DMS79 treated with DMSO at 0.1 percent for 48 hours (cell line): ENCODE measurements around the gene SUGCT.

Experiments
- DNase-seq: peaks from one replicate; lab custom pipeline; 2025; lab: John Stamatoyannopoulos, UW

The SUGCT gene

DNA sequence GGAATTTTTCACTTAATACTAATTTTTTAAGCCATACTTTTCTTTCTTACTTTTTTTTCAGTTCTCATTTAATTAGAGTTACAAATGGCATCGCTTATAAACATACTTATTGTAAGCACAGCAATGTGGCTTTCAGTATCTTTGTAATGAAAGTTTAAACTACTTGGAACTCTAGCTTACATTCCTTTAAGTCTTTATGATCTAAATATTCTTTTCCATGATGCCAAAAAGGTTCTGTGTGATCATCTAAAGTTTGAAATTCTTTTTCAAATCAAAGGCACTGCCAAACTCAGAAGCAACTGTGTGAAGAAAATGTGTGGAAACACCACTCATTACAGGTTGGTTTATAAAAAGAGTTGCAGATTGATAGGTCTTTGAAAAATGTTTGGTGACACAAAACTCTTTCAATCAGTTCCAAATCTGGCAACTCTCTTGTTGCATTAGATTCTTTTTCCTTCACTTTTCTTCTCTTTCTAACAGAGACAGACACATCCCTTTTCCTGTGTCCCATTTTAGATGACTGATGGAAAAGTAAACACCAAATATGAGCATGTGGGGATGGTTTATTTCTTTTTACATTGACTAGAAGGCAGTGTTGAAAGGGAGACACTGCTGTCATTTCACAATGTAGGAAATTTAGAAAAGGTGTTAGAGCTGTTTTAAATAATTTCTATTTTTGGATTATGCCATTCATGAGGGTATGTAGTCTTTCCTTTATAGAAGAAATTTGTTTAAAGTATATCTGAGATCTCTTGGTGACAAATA is 392.3 kb downstream of the SUGCT start:
- DNase-seq = no peak

DNA sequence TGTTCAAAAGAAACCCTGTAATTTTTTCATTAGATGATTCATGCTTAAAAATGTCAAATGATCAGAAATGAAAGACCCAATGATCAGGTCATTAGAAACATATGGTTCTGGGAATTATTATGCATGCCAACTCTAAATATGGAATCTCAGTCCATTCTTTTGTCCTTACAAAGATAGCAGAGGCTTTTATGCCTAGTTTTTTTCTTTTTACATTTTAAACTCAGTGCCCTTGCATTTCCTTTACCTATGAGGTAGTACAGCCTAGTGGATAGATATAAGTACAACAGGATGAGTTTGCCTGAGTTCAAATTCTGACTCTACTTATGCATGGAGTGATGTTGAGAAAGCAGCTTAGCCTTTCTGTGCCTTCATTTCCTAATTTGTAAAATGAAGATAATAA is 392.9 kb downstream of the SUGCT start:
- DNase-seq = no peak

DNA sequence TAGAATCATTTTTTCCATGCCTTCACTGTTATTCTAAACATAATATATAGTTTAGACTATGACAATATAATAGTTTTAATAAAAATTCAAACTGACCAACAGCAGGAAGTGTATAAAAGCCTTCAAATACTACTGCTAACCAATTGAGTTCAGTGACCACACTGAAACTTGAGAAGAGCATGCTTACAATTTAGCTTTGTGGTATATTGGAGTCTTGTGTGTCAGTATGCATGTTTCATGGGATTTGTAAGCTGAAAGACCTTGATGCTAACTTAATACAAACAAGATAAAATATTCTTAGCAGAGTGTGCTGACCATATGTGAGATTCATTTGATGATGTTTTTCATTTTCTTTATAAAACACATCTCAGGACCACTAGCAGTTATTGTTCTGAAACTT is 395.5 kb downstream of the SUGCT start:
- no peak for DNase-seq

DNA sequence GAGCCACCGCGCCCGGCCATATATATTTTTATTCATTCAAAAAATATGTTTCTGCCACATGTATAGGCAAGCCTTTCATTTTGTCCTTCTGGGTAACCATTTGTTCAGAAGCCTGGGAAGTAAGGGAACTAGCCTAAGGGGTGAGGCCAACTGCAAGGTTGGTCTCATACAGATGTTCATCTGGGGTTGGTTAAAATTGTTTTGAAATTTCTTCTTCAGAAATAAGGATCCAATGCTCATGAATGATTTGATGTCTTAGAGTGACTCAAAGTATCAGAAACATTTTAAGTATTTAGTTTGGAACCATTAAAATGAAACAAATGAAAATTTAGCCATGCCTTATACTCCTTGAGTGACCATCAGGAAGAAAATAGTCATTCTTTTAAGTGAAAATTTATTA is 397.2 kb downstream of the SUGCT start:
- DNase-seq = no peak

DNA sequence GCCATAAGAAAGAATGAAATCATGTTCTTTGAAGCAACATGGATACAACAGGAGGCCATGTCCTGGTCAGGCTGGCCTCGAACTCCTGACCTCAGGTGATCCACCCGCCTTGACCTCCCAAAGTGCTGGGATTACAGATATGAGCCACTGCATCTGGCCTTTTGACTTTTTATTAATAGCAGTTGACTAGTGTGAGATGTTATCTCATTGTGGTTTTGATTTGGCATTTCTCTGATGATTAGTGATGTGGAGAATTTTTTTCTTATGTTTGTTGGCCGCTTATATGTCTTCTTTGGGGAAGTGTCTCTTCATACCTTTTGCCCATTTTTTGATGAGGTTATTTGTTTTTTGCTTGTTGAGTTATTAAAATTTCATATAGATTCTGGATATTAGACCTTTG is 400.9 kb downstream of the SUGCT start:
- no peak for DNase-seq

DNA sequence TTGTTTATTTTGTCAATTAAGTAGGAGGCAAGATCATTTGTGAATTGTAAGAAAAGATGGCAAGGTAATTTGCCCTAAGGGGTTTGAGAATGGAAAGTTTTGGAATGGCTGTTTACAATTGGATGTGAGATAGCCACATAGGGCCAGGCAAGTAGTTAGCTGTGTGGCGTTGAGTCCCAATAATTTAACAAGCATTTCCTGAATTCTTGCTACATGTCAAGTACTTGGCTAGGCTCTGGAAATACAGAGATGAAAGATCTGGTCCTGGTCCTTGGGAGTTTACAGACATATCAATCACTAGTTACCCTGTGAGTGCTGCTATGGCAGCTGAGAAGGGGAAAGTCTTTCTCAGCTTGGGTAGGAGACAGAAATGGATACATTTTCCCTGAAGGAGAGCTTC is 401.6 kb downstream of the SUGCT start:
- no peak for DNase-seq

DNA sequence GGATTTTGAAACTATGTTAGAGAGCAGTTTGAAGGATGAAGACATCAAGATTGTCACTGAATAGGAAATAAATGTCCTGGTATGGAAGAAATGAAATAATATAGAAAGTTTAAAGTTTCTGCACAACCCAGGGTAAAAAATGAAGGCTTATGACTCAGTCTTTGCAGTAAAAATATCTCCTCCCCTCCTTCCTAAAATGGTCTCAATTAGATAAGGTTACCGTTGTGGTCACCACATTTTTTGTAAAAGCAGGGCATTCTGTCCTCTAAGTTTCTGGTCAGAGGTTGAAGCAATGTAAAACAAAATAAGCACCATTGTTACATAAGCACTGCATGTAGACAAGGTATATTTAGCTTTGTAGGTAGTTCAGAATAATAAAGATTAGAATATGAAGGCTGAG is 403.5 kb downstream of the SUGCT start:
- no peak for DNase-seq

DNA sequence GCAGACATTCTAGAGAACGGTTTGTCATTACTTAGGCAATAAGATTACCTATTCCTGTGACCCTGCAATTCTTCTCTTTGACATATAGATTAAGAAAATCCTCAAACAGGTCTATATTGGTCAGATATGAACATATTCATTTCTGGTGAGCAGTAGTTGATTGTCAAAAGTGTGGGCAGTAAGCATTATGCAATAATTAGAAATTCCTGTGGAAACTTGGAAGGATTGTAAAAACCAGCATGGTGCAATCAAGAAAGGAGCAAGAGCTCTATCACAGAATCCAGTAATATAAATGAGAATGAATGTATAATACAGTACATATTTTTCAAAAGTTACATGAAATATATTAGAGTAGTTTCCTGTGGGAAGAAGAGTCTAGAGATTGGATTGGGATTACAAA is 406.5 kb downstream of the SUGCT start:
- no peak for DNase-seq

DNA sequence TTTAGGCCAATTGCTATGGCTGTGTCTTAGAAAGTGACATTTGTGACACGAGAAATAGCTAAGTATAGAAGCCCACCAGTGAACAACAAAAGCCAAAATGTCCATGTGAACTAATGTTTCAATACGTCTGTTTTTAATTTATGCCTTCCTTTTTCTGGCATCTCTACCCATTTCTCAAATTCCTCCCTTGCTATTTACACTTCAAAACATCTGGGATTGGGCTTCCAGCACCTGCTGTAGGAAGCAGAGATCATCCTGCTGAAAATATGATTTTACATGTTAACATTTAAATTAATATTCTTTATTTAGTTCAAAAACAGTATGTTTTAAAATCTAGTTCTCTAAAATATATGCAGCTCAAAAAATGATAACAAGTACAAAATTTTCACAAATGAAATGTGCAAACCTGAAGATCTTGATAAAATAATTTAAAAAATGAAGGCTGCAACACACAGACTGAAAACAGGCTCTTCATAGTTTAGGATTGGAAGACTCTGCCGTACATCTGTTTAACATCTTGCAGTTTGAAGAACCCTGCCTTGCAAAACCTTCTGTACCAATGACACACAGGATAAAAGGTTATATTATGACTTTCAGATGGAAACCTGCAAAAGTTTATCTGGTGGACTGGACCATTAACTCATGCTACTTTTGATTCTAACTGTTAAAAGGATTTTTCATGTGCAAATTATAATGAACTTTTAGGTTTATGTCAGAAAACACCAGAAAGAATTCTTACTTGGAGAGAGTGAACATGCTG is 408.4 kb downstream of the SUGCT start:
- DNase-seq = no peak

DNA sequence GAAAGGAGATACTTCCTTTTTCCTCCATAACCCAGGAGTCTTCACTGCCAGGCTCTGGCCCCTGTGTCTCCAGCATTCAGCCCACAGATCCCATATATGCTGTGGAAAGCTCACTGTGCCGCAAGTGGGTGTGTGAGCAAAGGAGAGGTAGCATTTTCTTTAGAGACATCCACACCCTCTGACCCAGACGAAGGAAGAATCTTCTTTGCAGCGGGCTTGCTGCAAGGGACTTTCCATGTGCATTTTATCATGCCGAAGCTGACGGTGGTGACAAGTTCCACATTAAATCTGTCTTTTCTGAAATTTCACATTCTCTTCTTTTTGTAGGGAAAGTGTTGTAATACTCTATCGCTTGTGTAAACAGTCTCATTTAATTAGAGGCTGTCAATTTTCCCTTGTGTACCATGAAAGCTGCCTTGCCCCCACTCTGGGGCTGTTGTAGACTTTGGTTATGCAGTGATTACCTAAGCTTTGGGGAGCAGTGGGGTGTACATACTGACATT is 409.5 kb downstream of the SUGCT start:
- DNase-seq = no peak

DNA sequence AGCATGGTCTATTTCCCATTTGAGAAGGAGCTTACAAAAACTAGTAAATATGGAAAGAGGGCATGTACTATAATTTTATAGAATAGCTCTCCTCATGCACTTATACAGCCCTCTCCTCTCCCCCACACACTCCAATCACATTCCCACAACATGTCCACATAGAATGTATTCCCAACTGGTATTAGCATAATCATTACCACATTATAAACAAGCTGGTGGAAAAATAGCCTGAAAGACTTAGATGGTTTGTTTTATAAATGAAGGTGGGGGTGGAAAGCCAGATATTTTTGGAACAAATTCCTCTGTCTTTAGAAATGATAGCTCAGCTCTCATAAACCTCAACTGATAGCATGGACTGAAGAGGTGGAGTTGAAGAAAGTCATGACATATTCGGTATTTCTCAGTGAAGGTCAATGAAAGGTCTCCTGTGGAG is 410.1 kb downstream of the SUGCT start:
- no peak for DNase-seq

DNA sequence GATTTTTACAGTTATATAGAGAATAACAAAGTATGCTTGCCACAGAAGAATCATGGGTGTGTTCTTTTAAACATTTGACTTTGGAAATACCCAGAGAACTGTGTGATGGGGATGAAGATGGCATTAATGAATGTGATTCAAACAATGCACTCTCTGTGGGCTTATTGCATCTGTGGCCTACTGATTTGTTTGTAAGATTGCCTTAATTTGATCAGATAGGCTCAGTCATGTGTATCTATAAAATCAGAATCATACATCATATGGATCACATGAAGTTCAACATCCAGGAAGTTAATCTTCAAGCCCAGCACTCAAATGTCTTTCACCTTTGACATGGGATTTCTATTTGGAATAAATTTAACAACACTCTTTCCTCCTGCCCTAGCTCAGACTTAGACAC is 410.9 kb downstream of the SUGCT start:
- no peak for DNase-seq

DNA sequence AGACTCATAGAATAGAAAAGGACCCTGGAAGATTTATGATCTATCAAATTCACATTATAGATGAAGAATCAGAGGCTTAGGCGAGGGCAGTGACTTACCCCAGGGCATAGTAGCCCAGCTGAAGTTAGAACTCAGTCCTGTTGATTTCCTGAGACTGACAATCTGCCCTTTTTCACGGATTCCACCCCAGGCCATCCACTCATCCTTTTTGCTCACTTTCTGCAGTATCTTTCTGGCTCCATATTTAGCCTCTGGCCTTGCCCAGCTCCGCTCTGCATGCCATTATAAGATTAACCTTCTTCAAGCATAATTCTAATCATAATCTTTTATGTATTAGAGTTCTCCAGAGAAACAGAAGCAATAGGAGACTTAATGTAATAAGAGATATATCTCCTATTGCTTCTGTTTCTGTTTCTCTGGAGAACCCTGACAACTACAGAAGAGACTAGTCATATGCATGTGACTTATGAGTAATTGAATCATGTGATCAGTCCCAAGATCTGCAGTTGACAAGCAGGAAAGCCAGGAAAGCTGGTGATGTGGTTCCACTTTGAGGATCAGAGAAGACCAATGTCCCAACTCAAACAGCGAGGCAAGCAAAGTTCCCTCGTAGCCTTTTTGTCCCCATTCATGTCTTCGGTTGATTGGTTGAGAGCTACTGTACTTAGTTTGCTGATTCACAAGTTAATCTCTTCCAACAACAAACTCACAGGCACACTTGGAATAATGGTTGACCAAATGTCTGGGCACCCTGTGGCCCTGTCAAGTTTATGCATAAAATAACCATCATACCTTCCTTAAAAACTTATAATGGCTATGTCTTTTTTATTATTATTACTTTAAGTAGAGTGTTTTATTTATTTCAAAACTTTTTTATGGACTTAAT is 412.1 kb downstream of the SUGCT start:
- DNase-seq = no peak

DNA sequence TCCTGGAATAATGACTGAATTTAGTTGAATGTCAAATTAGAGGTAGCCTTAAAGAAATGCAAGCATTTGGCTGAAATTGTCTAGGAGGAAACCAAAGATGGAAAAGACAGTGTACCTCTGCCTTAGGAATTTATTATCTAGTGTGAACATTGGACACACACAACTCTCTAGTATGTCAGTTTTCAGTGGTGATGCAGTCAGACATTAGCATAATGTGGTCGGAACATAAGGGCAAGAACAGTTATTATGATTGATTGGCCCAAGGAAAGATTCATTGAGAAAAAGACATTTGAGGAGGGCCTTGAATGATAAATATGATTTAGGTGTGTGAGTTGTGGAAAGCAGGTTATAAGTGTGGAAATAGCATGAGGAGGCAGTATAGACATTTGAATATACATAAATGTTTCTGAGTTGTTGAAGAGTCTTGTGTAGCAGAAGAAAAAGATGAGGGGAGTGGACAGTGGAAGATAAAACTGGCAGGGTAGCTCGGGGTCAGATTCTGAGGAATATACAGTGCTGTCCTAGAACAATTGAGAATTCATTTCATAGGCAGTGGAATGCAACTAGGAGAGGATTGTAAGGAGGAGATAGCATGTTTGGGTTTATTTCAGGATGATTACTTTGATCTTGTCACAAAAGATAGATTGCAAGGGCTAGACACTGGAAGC is 414.7 kb downstream of the SUGCT start:
- no peak for DNase-seq

DNA sequence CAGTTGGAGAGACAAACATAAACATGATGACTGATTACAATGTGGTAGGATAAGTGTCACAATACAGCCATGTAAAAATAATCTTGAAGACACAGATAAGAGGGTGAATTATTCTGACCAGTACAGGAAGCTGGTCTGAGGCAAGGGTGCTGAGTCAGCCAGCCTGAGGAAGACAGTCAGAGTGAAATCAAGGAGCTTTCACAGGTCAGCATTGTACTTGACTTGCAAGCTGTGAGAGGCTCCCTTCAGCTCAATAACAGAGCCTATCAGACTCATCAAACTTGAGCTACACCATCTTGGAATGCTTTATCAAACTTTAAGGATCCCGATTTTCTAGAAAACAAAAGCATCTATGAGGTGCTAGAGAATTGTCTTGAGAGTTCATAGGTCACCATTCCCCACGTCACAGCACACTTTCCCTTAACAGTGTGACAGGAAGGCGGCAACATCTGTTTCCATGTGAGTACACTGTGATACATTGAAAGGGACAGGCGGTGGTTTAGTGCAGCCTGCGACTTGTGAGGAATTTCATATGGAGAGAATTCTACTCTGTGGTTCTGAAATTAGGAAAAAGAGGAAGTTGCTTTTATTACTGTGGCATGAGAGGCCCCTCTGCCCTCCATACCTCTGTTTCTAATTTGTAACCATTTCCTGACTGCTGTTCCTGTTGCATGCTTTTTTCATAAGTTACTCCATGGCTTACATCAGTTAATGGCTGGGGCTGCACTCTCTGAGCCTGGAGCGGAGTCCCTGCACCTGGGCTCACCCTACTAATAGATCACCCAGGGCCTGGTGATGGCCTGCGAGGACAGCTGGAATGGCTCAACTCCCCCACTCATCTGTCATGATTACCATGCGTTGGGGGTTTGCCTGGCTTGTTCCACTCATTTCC is 417.1 kb downstream of the SUGCT start:
- DNase-seq = no peak

DNA sequence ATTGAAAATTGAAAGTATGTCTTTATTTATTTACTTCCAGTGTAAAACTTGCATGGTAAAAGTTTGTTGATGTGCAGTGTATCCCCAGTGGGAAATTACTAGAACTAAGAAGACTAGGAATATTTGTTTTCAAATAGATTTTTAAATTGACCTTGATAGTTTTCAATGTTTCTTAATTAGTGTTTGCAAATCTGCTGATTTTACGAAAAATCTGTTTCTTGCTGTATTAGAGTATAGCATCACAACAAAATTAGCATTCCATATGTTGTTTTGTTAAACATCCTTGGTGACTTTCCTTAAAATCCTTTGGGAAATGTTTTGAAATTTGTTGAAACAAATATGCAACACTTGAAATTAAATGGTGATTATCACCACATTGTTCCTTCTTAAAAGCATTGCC is 425.9 kb downstream of the SUGCT start:
- no peak for DNase-seq

DNA sequence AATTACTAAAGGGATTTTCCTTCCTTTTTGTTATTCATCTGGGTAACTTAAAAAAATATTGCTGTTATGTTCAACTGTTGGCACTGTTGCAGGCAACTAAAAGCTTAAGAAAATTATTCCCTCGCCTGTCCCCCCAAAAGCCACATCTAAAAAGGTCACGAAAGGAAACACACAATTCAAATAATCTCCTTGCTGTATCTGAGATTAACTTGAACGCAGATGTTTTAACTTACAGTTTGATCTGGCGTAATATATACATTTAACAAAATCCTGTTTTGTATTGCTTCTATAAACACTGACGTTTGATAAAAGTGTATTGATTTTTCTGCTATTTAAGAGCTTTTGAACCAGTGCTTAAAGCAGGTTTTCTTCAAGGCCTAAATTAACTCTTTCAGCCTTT is 432.1 kb downstream of the SUGCT start:
- DNase-seq = no peak

DNA sequence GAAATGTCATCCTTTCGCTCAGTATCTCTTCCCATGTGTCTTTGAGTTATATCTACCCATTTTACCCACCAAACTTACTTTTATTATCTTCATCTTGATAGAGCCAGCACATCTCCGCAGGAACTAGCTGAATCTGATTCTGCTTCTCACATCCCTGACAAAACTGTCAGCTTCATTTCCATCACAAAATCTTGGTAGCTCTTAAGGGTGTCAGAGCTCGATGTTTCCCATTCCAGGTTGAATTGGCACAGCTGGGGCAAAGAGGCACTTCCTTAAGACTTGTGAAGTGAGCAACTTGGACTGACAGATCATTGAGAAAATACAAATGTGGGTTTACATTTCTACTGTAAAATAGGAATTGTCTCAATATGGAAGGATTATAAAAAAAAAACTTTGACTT is 434.5 kb downstream of the SUGCT start:
- no peak for DNase-seq

DNA sequence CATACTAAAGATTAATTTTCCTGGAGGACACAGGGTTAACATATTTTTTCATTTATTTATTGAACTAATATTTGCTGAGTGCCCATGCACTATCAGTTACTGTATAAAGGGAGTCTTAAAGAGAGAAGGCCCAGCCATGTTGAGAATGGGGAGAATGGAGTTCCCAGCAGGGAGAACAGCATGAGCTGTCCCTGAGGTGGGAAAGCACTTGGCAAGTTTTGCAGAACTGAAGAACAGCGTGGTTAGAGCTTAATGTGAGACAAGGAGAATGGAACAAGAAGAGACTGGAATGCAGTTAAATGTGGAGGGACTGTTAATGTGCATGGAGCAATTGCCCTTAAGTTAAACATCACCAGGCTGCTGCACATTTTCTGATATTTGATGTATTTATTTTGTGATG is 435.4 kb downstream of the SUGCT start:
- no peak for DNase-seq

DNA sequence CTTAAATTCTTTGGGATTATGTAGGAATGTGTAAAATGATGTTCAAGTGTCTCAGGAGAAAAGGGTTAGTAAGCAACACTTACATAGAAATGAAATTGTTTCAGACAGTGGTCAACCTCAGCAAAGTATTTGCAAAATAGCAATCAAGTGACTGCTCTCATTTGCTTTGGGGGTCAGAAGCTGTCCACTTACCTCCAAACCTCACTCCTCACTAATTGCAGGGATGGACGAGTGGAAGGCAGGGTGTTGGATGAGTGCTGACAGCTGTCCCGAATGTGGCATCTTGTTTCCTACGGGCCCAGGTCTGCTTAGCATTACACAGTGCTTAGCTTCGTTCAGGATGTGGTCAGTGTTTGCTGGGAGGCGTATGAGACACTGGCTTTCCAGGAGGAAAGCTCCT is 437.0 kb downstream of the SUGCT start:
- DNase-seq = no peak
